Neuronal stem cell (in vitro differentiated cells): Measurements from ENCODE around the gene CSAG3.
"Not testable (repeated sequence)": the region's sequence is repeated elsewhere in the genome, so short reads cannot be mapped to it uniquely, and the experiment has no call there.

ENCODE experiments used
- DNase-seq: peaks from one replicate; pipeline ENCODE4 v3.0.0-alpha.2; 2013; ENCODE audit warnings: low spot score
- H2AFZ ChIP-seq: one replicate; pipeline ENCODE4 v1.6.1; 2013; ENCODE audit warnings: mild to moderate bottlenecking, low read length, inconsistent platforms
- H2AK5ac ChIP-seq: 2 replicates; pipeline ENCODE4 v1.6.1; 2013; ENCODE audit warnings: low read depth, mild to moderate bottlenecking, inconsistent platforms, low read length, moderate library complexity, mixed read lengths
- H2BK120ac ChIP-seq: 2 replicates; pipeline ENCODE4 v1.6.1; 2013; ENCODE audit warnings: low read depth, mild to moderate bottlenecking, inconsistent platforms, low read length, moderate library complexity, mixed read lengths
- H2BK12ac ChIP-seq: one replicate; pipeline ENCODE4 v1.6.1; 2013; ENCODE audit warnings: low read length, inconsistent platforms
- H2BK15ac ChIP-seq: 2 replicates; pipeline ENCODE4 v1.6.1; 2013; ENCODE audit warnings: mild to moderate bottlenecking, low read length, inconsistent platforms, mixed read lengths
- H2BK5ac ChIP-seq: one replicate; pipeline ENCODE4 v1.6.1; 2013; ENCODE audit warnings: inconsistent platforms, mild to moderate bottlenecking, low read length, moderate library complexity
- H3K14ac ChIP-seq: one replicate; pipeline ENCODE4 v1.6.1; 2013; ENCODE audit warnings: low read length, inconsistent platforms
- H3K18ac ChIP-seq: 2 replicates; pipeline ENCODE4 v1.6.1; 2013; ENCODE audit warnings: low read length, inconsistent platforms
- H3K23ac ChIP-seq: 2 replicates; pipeline ENCODE4 v1.6.1; 2013; ENCODE audit warnings: low read depth, mild to moderate bottlenecking, mixed read lengths, low read length, inconsistent platforms; ENCODE audit not compliant: poor library complexity
- H3K27ac ChIP-seq: replicated peaks from 3 replicates; pipeline ENCODE4 v1.5.1; 2013; ENCODE audit warnings: low read length, inconsistent platforms
- H3K27me3 ChIP-seq, 3 experiments: 2 replicates each; pipeline ENCODE4 v1.6.1; 2013; ENCODE audit warnings: low read length in 3 of 3, mild to moderate bottlenecking in 2 of 3, inconsistent platforms in 1 of 3, low read depth in 1 of 3, mixed read lengths in 1 of 3, moderate library complexity in 1 of 3; ENCODE audit not compliant: control insufficient read depth in 3 of 3, insufficient read depth in 3 of 3
- H3K36me3 ChIP-seq, 2 donors: replicated peaks in 1 of 2; 2 replicates each; pipeline ENCODE4 v1.6.1; 2013; ENCODE audit warnings: low read length in 2 of 2; ENCODE audit not compliant: control insufficient read depth in 2 of 2, insufficient read depth in 2 of 2
- H3K4ac ChIP-seq: 2 replicates; pipeline ENCODE4 v1.6.1; 2013; ENCODE audit warnings: inconsistent platforms, mild to moderate bottlenecking, low read length, moderate library complexity
- H3K4me1 ChIP-seq, 2 donors: 1 replicate in 1 of 2; 2 replicates in 1 of 2; pipeline ENCODE4 v1.6.1; 2013; ENCODE audit warnings: low read length in 2 of 2, low read depth in 1 of 2; ENCODE audit not compliant: control insufficient read depth in 2 of 2, insufficient read depth in 1 of 2
- H3K4me2 ChIP-seq: one replicate; pipeline ENCODE4 v1.6.1; 2013; ENCODE audit warnings: mild to moderate bottlenecking, low read length, inconsistent platforms; ENCODE audit not compliant: insufficient read depth, poor library complexity, severe bottlenecking
- H3K4me3 ChIP-seq, 2 donors: 2 replicates each; pipeline ENCODE4 v1.5.1; 2013; ENCODE audit warnings: low read length in 2 of 2, mild to moderate bottlenecking in 2 of 2, inconsistent platforms in 1 of 2, moderate library complexity in 1 of 2
- H3K79me1 ChIP-seq: one replicate; pipeline ENCODE4 v1.6.1; 2013; ENCODE audit warnings: low read depth, mild to moderate bottlenecking, inconsistent platforms, low read length, moderate library complexity
- H3K9ac ChIP-seq: one replicate; pipeline ENCODE4 v1.6.1; 2013; ENCODE audit warnings: mild to moderate bottlenecking, low read depth, low read length, inconsistent platforms; ENCODE audit not compliant: poor library complexity
- H3K9me3 ChIP-seq, 2 donors: replicated peaks in 1 of 2; 2 replicates each; pipeline versions ENCODE3 to v1.6.1; 2013; ENCODE audit warnings: low read length in 2 of 2, mild to moderate bottlenecking in 2 of 2, inconsistent platforms in 1 of 2, low read depth in 1 of 2, mixed read lengths in 1 of 2, moderate library complexity in 1 of 2; ENCODE audit not compliant: control insufficient read depth in 2 of 2, insufficient read depth in 1 of 2
- H4K8ac ChIP-seq: one replicate; pipeline ENCODE4 v1.6.1; 2013; ENCODE audit warnings: low read depth, mild to moderate bottlenecking, inconsistent platforms, low read length, moderate library complexity
- H4K91ac ChIP-seq: one replicate; pipeline ENCODE4 v1.6.1; 2013; ENCODE audit warnings: low read length, low read depth, mild to moderate bottlenecking, inconsistent platforms; ENCODE audit not compliant: poor library complexity
- WGBS, 2 donors: extraction: QIAGEN DNeasy Blood & Tissue Kit; methylation state at CpG; one replicate each; pipeline ENCODE4 v1.1.7; 2013; ENCODE audit warnings: missing lambda C conversion rate in 2 of 2, mixed read lengths in 1 of 2; ENCODE audit not compliant: insufficient read length in 2 of 2, insufficient replicate concordance in 1 of 2; ENCODE audit errors: extremely low coverage in 2 of 2; 5-methylcytosine and 5-hydroxymethylcytosine counted together

CSAG3 gene

GRCh38 chrX:152787062-152787461 is 28.0 kb downstream of the CSAG3 start:
- H2AFZ ChIP-seq, H3K4me1 ChIP-seq, H2BK15ac ChIP-seq, H3K9ac ChIP-seq, H2BK120ac ChIP-seq, H3K9me3 ChIP-seq, H3K14ac ChIP-seq, H3K79me1 ChIP-seq, H3K36me3 ChIP-seq, H3K27me3 ChIP-seq, H2BK5ac ChIP-seq, H3K18ac ChIP-seq, H3K23ac ChIP-seq, H3K4ac ChIP-seq, H3K4me3 ChIP-seq, H2BK12ac ChIP-seq, H3K4me2 ChIP-seq, H4K91ac ChIP-seq, H4K8ac ChIP-seq, DNase-seq, H2AK5ac ChIP-seq, H3K27ac ChIP-seq: not testable (repeated sequence)
- no CpG with 5 or more reads among the region's 3 CpGs for WGBS, 2 donors

- H3K4me3 ChIP-seq: no peak overlapping the region
- H4K8ac ChIP-seq: no peak overlapping the region
- H2BK5ac ChIP-seq: no peak overlapping the region
- no peak overlapping the region for H3K23ac ChIP-seq
- H3K9me3 ChIP-seq: no peaks in the 10 kb centered on the region
- H3K36me3 ChIP-seq: no peaks in the 10 kb centered on the region
- no peak for DNase-seq
- no peak overlapping the region for H3K9ac ChIP-seq
- H3K4ac ChIP-seq: no peak overlapping the region
- H2AK5ac ChIP-seq: no peak overlapping the region
- no peak overlapping the region for H2BK15ac ChIP-seq
- no peak overlapping the region for H2AFZ ChIP-seq
- H4K91ac ChIP-seq: no peak overlapping the region
- no peak overlapping the region for H3K18ac ChIP-seq
- H3K4me1 ChIP-seq: no peaks in the 10 kb centered on the region
- no peak overlapping the region for H3K14ac ChIP-seq
- H3K4me2 ChIP-seq: no peak overlapping the region
- no peaks in the 10 kb centered on the region for H3K79me1 ChIP-seq
- H2BK120ac ChIP-seq: no peak overlapping the region
- no peak overlapping the region for H2BK12ac ChIP-seq
- H3K27me3 ChIP-seq: peaks cover 0 to 34% (median 0%) of the 10 kb centered on the region in 3 experiments
- WGBS, 2 donors: no CpG with 5 or more reads among the region's 1 CpG
- no peak overlapping the region for H3K27ac ChIP-seq
These were observed 39.9 kb downstream of the CSAG3 start for GRCh38 chrX:152798945-152799344.

DNA sequence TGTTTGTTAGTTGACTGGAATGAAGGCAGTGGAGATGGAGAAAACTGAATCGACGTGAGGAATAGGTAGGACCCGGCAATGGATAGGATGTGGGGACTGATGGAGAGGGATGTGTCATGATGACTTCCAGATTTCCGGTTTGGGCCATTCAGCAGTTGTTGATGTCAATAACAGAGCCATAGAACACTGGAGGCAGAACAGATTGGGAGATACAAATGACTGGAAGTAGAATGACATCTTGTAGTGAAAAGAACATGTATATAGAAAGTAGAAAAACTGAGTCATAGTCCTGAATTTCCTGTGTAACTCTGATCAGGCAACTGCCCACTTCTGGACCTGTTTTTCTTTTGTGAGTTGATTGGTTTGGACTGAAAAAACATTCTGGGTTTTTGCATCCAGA is 47.0 kb downstream of the CSAG3 start:
- peaks cover 0 to 34% (median 0%) of the 10 kb centered on the region in 3 experiments for H3K27me3 ChIP-seq
- no peaks in the 10 kb centered on the region for H3K4me1 ChIP-seq
- H2AK5ac ChIP-seq: no peak overlapping the region
- no peak overlapping the region for H3K4ac ChIP-seq
- H4K8ac ChIP-seq: no peak overlapping the region
- no peak overlapping the region for H2BK120ac ChIP-seq
- H3K4me3 ChIP-seq: no peak overlapping the region
- no CpG with 5 or more reads among the region's 4 CpGs for WGBS, 2 donors
- H3K36me3 ChIP-seq: no peaks in the 10 kb centered on the region
- H3K14ac ChIP-seq: no peak overlapping the region
- H3K9ac ChIP-seq: no peak overlapping the region
- H3K4me2 ChIP-seq: no peak overlapping the region
- no peaks in the 10 kb centered on the region for H3K79me1 ChIP-seq
- H2BK15ac ChIP-seq: no peak overlapping the region
- no peak overlapping the region for H3K18ac ChIP-seq
- no peak overlapping the region for H3K23ac ChIP-seq
- H2BK12ac ChIP-seq: no peak overlapping the region
- no peaks in the 10 kb centered on the region for H3K9me3 ChIP-seq
- no peak overlapping the region for H2BK5ac ChIP-seq
- no peak overlapping the region for H3K27ac ChIP-seq
- no peak overlapping the region for H2AFZ ChIP-seq
- H4K91ac ChIP-seq: no peak overlapping the region
- no peak for DNase-seq
